ENCODE results near the gene C12orf42.
"Not testable (repeated sequence)": the region's sequence is repeated elsewhere in the genome, so short reads cannot be mapped to it uniquely, and the experiment has no call there.

C12orf42 gene

GRCh38 chr12:103424849-103425586, 70.8 kb downstream of the C12orf42 start:
- DNase-seq (ENCODE audit: low read depth, low spot score) = not testable (repeated sequence)

- no peak for DNase-seq (ENCODE audit: low read depth, low spot score)
These were observed 72.3 kb downstream of the C12orf42 start for GRCh38 chr12:103423516-103423910.

DNA sequence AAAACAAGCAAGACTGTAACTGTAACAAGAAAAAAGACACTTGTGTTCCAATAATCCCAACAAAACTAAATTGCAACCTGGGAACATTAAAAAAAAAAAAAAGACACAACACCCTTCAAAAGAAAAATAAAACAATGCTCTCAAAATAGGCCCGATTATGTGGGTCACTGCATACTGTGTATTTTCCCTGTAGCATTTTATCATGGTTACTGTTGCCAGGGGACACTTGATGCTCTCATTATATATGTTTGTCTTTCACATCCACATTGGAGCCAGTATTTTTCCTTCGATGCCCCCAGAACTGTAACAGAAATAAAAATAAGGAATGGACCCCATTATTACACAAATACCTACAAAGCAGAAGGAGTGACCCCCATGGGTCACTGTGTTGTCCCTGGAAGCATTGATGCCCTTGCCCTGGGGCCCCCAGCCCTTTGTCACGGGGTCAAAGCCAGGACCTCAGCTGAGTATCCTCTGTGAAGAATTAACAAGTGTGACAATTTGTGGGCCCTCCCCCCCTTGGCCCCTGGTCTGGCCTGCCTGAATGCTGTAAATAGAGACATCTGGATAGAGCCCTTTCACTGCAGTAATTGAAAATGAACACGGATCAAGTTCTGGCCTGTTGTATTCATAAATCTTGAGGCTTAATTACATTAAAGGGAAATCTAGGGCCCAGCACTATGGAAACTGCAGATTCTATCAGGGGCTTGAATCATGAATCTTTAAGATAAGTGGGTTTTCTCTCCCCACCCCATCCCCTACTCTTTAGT, 72.8 kb downstream of the C12orf42 start:
- DNase-seq (ENCODE audit: low read depth, low spot score) = no peak

DNA sequence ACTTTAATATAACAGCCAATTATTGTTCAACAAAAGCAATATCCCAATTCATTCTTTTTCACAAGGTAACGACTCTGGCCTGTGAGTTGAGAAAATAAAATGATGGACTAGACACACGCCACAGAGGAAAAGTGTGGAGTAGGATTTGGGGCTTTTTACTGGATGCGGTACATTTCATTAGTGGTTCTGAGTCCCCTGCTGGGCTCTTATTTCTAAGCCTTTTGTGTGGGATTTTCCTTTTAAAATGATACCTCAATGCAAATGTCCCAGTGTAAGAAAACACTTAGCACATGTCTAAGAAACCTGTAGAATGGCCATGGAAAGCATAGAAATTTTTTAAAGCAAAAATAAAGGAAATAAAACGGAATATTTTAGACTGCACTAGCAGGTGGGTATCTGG, 73.4 kb downstream of the C12orf42 start:
- no peak for DNase-seq (ENCODE audit: low read depth, low spot score)

DNA sequence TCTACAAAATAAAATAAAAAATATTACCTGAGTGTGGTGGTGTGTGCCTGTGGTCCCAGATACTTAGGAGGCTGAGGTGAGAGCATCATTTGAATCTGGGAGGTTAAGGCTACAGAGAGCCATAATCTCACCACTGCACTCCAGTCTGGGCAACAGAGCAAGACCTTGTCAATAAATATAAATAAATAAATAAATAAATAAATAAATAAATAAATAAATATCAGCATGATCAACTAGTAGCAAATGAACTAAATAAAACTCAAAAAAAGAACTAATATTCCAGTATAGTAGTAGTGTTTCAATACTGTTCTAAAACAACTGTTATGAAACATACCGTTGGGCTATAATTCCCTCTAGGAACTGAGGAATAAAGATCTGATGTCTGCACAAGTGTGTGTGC, 74.4 kb downstream of the C12orf42 start:
- no peak for DNase-seq (ENCODE audit: low read depth, low spot score)

GRCh38 chr12:103415681-103416080, 80.1 kb downstream of the C12orf42 start:
- no peak for DNase-seq (ENCODE audit: low read depth, low spot score)

DNA sequence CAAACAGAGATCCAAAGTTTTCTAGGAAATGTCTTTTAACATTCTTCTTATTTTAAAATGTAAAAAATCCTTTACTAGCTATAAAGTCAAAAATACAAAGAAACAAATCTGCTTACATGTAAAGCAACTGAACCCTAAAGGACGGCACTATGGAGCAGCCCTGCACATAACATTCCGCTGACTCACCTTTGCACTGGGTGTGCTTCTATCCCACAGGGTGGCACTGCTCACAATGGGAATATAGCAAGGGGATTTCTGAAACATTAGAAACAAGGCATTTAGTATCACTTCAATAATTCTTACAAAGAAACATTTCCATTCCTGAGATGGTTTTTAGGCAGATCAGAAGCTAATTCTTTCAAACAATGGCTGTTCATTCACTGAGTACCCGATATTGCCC, 94.3 kb downstream of the C12orf42 start:
- DNase-seq (ENCODE audit: low read depth, low spot score) = no peak

DNA sequence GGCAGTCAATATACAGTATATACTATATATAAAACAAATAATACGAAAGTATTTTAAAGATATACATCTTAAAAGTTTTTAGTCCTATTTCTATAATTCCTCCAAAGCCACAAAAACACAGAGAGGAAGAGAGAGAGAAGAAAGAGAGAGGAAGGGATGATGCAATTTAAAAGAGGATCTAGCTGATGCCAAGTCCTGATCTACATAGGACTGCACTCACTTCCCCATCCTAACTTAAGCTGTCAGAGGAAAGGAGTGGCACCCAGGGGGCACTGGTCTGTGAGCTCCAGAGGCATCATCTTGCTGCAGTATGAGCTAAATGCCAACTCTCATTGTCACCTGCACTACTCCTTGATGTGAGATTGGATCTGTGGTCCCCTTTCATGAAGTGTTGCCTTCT, 95.8 kb downstream of the C12orf42 start:
- no peak for DNase-seq (ENCODE audit: low read depth, low spot score)

DNA sequence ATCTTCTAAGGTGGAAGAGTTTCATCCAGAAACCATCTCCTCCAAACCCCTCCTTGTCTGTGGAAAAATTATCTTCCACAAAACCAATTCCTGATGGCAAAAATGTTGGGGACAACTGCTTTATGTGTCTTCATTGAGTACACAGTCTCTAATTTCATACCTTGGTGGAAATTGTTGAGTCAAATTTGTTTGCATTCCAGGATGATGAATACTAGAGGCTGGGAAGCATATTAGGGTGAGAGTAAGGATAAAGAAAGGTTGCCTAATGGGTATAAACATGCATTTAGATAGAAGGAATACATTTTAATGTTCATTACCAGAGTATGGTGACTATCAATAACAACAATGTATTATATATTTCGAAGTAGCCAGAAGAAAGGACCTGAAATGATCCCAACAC, 98.2 kb downstream of the C12orf42 start:
- no peak for DNase-seq (ENCODE audit: low read depth, low spot score)

- DNase-seq (ENCODE audit: low read depth, low spot score) = no peak
These were observed 103.0 kb downstream of the C12orf42 start for GRCh38 chr12:103392722-103393121.

DNA sequence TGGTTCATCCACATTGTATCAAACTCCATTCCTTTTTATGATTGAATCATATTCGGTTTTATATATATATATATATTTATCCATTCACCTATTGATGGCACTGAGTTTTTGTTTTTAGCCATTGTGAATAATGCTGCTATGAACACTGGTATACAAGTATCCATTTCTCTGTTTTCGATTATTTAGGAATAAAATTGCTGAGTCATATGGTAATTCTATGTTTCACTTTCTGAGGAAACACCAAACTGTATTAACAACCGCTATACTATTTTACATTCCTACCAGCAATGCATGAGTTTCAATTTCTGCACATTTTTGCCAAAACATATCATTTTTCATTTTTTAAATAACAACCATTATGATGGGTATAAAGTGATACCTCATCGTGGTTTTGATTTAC, 104.7 kb downstream of the C12orf42 start:
- DNase-seq (ENCODE audit: low read depth, low spot score) = no peak

- no peak for DNase-seq (ENCODE audit: low read depth, low spot score)
These were observed 108.4 kb downstream of the C12orf42 start for GRCh38 chr12:103387385-103387784.

GRCh38 chr12:103386451-103386850, 109.3 kb downstream of the C12orf42 start:
- DNase-seq (ENCODE audit: low read depth, low spot score) = no peak

GRCh38 chr12:103382736-103383346, 112.9 kb downstream of the C12orf42 start:
- no peak for DNase-seq (ENCODE audit: low read depth, low spot score)

GRCh38 chr12:103382119-103382518, 113.6 kb downstream of the C12orf42 start:
- DNase-seq (ENCODE audit: low read depth, low spot score) = no peak

GRCh38 chr12:103379670-103380069, 116.1 kb downstream of the C12orf42 start:
- DNase-seq (ENCODE audit: low read depth, low spot score) = no peak

GRCh38 chr12:103373088-103373523, 122.7 kb downstream of the C12orf42 start:
- no peak for DNase-seq (ENCODE audit: low read depth, low spot score)

DNA sequence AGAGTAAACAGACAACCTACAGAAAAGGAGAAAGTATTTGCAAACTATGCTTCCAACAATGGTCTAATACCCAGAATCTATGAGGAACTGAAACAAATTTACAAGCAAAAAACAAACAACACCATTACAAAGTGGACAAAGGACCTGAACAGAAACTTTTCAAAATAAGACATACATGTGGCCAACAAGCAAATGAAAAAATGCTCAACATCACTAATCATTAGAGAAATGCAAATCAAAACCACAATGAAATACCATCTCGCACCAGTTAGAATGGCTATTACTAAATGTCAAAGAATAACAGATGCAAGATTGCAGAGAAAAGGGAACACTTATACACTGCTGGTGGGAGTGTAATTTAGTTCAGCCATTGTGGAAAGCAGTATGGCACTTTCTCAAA, 125.8 kb downstream of the C12orf42 start:
- DNase-seq (ENCODE audit: low read depth, low spot score) = no peak

- DNase-seq (ENCODE audit: low read depth, low spot score) = no peak
These were observed 127.6 kb downstream of the C12orf42 start for GRCh38 chr12:103368167-103368566.

DNA sequence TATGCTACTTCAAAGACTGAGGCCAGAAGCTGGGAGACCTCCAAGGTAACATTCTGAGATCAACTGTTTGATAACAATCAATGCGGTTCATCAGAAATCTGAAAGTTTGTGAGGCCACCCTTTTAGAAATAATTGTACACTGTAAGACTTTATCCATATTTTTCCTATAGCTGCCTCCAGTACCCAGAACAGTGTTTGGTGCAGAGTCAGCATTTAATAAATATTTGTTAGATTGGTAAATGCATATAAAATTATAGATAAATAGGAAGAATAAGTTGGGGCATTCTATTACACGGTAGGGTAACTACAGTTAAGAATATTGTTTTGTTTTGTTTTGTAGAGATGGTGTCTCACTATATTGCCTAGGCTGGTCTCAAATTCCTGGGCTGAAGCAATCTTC, 141.4 kb downstream of the C12orf42 start:
- DNase-seq (ENCODE audit: low read depth, low spot score) = no peak

DNA sequence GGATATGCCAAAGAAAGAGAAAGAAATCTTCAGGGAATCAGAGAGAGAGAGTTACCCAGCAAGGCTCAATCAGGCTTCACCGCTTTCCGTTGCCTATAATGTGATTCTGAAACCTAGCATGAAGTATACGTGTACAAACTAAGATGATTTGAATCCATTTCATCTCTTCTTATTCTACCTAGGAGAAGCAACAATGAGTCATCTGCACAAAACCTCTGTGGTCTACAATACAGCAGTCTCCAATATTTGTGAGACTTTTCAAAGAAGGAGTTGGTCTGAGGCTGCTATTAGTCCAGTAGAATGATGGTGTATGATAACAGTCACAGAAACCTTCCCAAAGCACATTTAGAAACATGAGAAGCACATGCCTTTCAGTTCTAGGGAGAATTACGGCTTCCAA, 141.9 kb downstream of the C12orf42 start:
- DNase-seq (ENCODE audit: low read depth, low spot score) = no peak

DNA sequence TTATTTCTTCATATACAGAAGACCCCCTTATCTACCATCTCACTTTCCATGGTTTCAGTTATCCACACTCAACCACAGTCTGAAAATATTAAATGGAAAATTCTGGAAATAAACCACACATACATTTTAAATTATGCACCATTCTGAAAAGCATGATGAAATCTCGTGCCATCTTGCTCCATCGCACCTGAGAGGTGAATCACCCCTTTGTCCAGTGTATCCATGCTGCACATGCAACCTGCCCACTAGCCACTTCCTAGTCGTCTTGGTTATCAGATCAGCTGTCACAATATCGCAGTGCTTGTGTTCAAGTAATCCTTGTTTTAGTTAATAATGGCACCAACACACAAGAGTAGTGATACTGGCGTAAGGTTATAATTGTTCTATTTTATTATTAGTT, 145.7 kb downstream of the C12orf42 start:
- no peak for DNase-seq (ENCODE audit: low read depth, low spot score)

DNA sequence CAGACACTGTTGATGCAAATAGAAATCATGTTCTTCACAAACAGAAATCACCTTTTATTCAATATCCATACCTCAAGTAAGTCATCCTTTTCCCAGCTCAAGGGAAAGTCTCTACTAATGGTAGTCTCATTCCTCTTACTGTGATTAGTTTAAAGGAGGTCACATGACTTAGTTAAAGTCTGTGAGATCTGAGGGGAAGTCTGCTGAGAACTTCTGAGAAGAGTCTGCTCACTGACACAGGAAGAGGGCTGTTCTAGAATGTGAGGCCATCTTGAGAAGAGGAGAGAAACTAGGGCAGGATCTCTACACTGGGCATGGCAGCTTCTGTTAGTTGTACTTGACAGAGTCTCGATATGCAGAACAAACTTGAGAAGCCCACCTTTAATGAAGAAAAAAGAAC, 146.8 kb downstream of the C12orf42 start:
- no peak for DNase-seq (ENCODE audit: low read depth, low spot score)
